Thoracic aorta (tissue), 2 donors: ENCODE measurements around the gene MYBL2. TPM values are rescaled to one million over a fixed set of nuclear protein-coding genes. Genes with fewer than 3 reads are reported as not detected.
"Not testable (repeated sequence)": the region's sequence is repeated elsewhere in the genome, so short reads cannot be mapped to it uniquely, and the experiment has no call there.

Experiments used
- ATAC-seq: fragments of 150-250 bp; one replicate; pipeline ENCODE4 v1.8.0; 2017; ENCODE audit warnings: low read depth; ENCODE audit not compliant: insufficient number of reproducible peaks, low FRiP score
- DNase-seq: peaks from one replicate; pipeline ENCODE4 v3.0.0-alpha.2; 2020; ENCODE audit warnings: low spot score
- H3K27ac ChIP-seq, 2 donors: fragments of 200-600 bp; sonication (generic); 1 replicate in 1 of 2; 2 replicates in 1 of 2; pipeline ENCODE4 v1.5.1; 2016; ENCODE audit warnings: mild to moderate bottlenecking in 2 of 2, moderate library complexity in 2 of 2
- H3K27me3 ChIP-seq: fragments of 200-600 bp; sonication (generic); replicated peaks from 2 replicates; pipeline ENCODE4 v1.6.0; 2016; ENCODE audit warnings: mild to moderate bottlenecking; ENCODE audit not compliant: insufficient read depth
- H3K36me3 ChIP-seq: fragments of 200-600 bp; sonication (generic); one replicate; pipeline ENCODE4 v1.5.1; 2016
- H3K4me1 ChIP-seq, 2 donors: fragments of 200-600 bp; sonication (generic); 1 replicate in 1 of 2; 2 replicates in 1 of 2; pipeline versions ENCODE4 v1.5.1 to v1.6.0; 2016; ENCODE audit warnings: low read depth in 2 of 2, mild to moderate bottlenecking in 1 of 2; ENCODE audit not compliant: control insufficient read depth in 1 of 2
- H3K4me3 ChIP-seq: fragments of 200-600 bp; sonication (generic); 2 replicates; pipeline ENCODE4 v1.5.1; 2016; ENCODE audit warnings: mild to moderate bottlenecking
- H3K9me3 ChIP-seq: fragments of 200-600 bp; sonication (generic); 2 replicates; pipeline ENCODE4 v1.5.1; 2016
- CTCF ChIP-seq: fragments of 200-600 bp; sonication (generic); IDR thresholded peaks from one replicate; pipeline ENCODE4 v1.5.1; 2019; ENCODE audit warnings: antibody characterized with exemption
- total RNA-seq, 2 donors: library from RNA; depleted of rRNA; stranded (reverse); fragments of >200 nt; gene quantifications; one replicate each; pipeline versions ENCODE4 v1.1.0 to v1.2.3, GENCODE V29; 2016

The MYBL2 gene
- total RNA-seq, 2 donors from 2014 or later = 0.78 to 0.81 TPM

- H3K4me1 ChIP-seq = peaks cover 0 to 3% of the 10 kb centered on the region in 2 donors
- no peak overlapping the region for H3K27ac ChIP-seq
- DNase-seq (no peak), ATAC-seq (no peak)
- TF ChIP-seq CTCF = no peak
- H3K27me3 ChIP-seq = no peaks in the 10 kb centered on the region
- no peak overlapping the region for H3K4me3 ChIP-seq
- H3K36me3 ChIP-seq = no peaks in the 10 kb centered on the region
- no peaks in the 10 kb centered on the region for H3K9me3 ChIP-seq
Measured at GRCh38 chr20:43653966-43654365, 12.9 kb upstream of the MYBL2 start.

GRCh38 chr20:43655176-43655575 lies 11.7 kb upstream of the MYBL2 start:
- ATAC-seq, DNase-seq, H3K27me3 ChIP-seq, H3K4me1 ChIP-seq, H3K27ac ChIP-seq, H3K36me3 ChIP-seq, H3K9me3 ChIP-seq, H3K4me3 ChIP-seq: not testable (repeated sequence)

- no peak for DNase-seq
- Histone ChIP-seq H3K27ac (no peak overlapping the region), H3K27me3 (no peaks in the 10 kb centered on the region), H3K36me3 (no peaks in the 10 kb centered on the region), H3K4me1 (peaks cover 0 to 3% of the 10 kb centered on the region in 2 donors), H3K9me3 (no peaks in the 10 kb centered on the region), H3K4me3 (no peak overlapping the region)
- TF ChIP-seq CTCF = no peak
- ATAC-seq = no peak
Measured at GRCh38 chr20:43655937-43656336, 11.0 kb upstream of the MYBL2 start.

- H3K27me3 ChIP-seq = no peaks in the 10 kb centered on the region
- DNase-seq = no peak
- H3K9me3 ChIP-seq = no peaks in the 10 kb centered on the region
- peak overlapping the region; percentile 87 for H3K4me3 ChIP-seq
- TF ChIP-seq CTCF = no peak
- no peaks in the 10 kb centered on the region for H3K36me3 ChIP-seq
- no peak overlapping the region for H3K27ac ChIP-seq
- H3K4me1 ChIP-seq = peaks cover 0 to 3% of the 10 kb centered on the region in 2 donors
- ATAC-seq = no peak
Measured at GRCh38 chr20:43658069-43658722, 8.7 kb upstream of the MYBL2 start.

GRCh38 chr20:43658723-43659419 lies 8.0 kb upstream of the MYBL2 start:
- Histone ChIP-seq H3K4me3 (no peak overlapping the region), H3K36me3 (no peaks in the 10 kb centered on the region), H3K9me3 (no peaks in the 10 kb centered on the region), H3K27ac (no peak overlapping the region), H3K4me1 (peaks cover 0 to 3% of the 10 kb centered on the region in 2 donors), H3K27me3 (no peaks in the 10 kb centered on the region)
- DNase-seq (no peak), ATAC-seq (no peak)
- no peak for TF ChIP-seq CTCF
